GM12892 (cell line): ENCODE measurements around the gene RDM1.

Source experiments
- POLR2A ChIP-seq: IDR thresholded peaks from 2 replicates; pipeline ENCODE4 v1.6.1; 2011; ENCODE audit warnings: low read depth, low read length, control low read depth
- POLR2AphosphoS5 ChIP-seq: IDR thresholded peaks from 2 replicates; pipeline ENCODE4 v1.6.1; 2011; ENCODE audit warnings: low read depth, low read length, control low read depth

DNA sequence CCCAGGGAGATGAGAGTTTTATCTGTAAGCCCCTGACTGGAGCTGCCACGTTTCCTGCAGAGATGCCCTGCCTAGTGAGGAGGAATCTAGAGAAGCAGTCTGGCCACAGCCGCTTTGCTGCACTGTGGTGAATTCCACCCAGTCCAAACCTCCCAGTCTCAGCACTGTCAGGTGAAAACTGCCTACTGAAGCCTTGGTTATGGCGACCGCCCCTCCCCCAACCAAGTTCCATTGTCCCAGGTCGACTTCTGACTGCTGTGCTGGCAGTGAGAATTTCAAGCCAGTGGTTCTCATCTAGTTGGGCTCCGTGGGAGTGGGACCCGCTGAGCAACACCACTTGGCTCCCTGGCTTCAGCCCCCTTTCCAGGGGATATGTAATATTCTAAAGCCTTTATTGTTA is 23.1 kb upstream of the RDM1 start:
- TF ChIP-seq POLR2A: no peak
- no peak for TF ChIP-seq POLR2AphosphoS5
